Measurements from ENCODE around the gene CD79A.
"Not testable (repeated sequence)": the region's sequence is repeated elsewhere in the genome, so short reads cannot be mapped to it uniquely, and the experiment has no call there.

Gene CD79A

GRCh38 chr19:41905273-41906002 lies 28.4 kb downstream of the CD79A start:
- DNase-seq (ENCODE audit: low read depth in 2 of 2), result no peak

GRCh38 chr19:41906271-41906670 lies 29.2 kb downstream of the CD79A start:
- no peak for DNase-seq (ENCODE audit: low read depth in 2 of 2)

DNA sequence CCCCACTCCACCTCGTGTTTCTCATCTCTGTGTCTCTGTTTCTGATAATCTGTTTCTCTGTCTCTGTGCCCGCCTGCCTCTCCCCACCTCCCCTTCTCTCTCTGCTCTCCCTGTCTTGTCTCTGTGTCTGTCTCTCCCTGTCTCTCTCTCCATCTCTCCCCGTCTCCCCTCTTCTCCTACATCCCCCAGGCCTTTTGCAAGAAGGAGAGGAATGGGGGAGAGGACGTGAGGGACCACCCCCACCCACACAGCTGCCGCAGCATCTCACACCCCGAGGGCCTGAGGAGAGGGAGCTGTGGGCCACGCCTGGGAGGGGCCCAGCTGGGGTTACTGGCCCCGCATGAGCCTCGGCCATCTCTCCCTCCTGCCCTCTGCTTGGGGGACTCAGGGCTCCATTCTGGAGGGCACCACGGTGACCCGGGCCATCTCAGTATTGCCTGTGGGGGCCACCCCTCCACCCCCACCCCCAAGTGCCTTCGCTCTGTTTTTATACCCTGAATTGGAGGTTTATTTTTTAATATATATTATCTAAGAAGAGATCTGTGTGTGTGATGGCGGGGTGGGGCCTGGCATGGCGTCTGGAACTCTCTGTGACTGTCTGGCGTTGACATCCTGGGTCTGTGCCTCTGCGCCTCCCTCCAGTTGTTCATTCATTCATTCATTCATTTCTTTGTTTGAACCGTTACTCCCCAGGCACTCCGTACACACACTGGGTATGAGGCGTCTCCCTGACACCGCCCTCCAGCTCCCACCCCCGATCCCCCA lies 30.0 kb downstream of the CD79A start:
- DNase-seq (ENCODE audit: low read depth in 2 of 2), result no peak

DNA sequence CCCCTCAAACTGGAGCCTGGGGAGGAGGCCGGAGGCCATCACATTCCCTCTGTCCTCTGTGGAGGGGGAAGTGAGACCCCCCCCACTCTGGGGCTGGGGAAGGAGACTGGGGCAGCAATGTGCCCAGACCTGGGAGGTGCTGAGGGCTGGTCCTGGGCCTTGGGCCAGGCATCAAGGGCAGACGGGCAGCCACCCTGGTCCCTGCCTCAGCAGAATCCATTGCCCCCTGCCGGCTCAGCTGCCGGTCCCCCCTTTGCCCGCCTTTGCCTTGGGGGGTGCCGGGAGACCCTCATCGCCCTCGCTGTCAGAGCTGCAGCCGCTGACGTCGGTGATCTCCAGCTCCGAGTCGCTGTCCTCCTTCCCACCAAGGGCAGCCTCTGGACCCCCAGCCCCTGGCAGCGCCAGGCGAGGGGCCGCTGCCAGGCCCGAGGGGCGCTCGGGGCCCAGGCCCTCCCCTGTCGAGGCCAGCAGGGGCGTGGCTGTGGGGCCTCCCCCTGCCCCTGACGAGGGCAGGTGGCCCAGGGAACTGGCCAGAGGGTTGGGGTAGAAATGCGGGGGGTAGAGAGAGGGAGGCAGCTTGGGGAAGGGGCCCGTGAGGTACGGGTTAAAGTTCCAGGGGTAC lies 31.0 kb downstream of the CD79A start:
- DNase-seq (ENCODE audit: low read depth in 2 of 2), result no peak

DNA sequence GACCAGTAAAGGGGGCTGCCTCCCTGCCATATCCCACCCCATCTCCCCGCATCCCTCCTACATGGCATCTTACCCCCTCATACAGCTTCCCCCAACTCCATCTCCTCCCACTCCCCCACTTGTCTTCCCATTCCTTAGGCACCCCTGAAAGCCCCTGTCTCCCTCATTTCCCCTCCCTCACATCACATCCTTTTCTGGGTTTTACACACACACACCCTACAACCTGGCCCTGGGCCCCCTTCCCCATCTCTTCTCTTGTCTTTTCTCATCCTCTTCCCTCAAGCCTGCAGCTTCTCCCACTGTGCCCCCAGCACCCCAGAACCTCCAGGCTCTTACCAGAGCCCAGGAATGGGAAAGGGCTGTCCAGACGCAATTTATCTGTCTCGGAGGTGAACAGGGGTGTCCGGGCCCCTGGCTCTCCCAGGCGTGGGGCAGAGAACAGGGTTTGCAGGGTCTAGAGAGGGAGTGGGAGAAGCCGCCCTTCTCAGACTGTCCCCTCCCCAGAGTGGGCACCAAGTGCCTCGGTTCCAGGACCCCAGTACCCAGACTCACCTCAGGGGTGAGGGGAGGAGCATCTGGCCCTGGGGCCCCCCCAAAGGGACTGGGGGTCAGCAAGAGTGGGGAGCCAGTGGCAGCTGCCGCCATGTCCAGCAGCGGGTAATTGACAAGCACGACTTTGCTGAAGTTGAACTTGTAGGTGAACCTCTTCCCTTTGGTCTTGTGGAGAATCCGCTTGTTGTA lies 31.8 kb downstream of the CD79A start:
- no peak for DNase-seq (ENCODE audit: low read depth in 2 of 2)

GRCh38 chr19:41909706-41910105 lies 32.6 kb downstream of the CD79A start:
- no peak for DNase-seq (ENCODE audit: low read depth in 2 of 2)

- no peak for DNase-seq (ENCODE audit: low read depth in 2 of 2)
Measured at GRCh38 chr19:41910240-41910991, 33.3 kb downstream of the CD79A start.

GRCh38 chr19:41910992-41911888 lies 34.2 kb downstream of the CD79A start:
- DNase-seq (ENCODE audit: low read depth in 2 of 2), result no peak

GRCh38 chr19:41911889-41912731 lies 35.0 kb downstream of the CD79A start:
- no peak for DNase-seq (ENCODE audit: low read depth in 2 of 2)

DNA sequence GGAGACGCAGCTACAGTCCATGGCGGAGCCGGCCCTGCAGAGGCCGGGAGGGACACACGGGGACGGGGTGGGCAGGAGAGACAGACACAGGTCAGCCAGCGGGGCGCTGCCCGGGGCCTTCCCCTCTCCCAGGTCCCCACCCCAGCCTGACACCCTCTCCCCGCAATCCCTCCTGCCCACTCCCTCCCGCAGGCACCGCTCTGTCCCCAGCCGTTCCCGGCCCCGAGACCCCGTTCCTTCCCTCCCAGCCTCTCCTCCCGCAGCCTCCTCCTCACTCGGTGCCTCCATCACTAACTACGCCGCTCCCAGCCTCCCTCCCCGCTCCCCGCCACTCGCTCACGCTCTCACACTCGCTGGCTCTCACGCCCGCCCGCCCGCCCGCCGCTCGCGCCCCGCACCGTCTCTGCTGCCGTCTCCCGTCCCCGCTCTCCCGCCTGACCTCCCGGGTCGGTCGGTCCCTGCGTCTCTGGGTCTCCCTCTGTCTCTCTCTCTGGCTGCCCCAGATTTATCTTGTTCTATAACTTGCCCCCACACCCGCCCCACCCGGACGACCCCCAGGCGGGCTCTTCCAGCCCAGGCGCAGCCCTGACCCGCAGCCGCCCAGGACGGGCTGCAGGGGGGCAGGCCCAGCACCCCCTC lies 35.9 kb downstream of the CD79A start:
- DNase-seq (ENCODE audit: low read depth in 2 of 2), result no peak

GRCh38 chr19:41913538-41914423 lies 36.7 kb downstream of the CD79A start:
- DNase-seq (ENCODE audit: low read depth in 2 of 2), result no peak

- not testable (repeated sequence) for DNase-seq (ENCODE audit: low read depth in 2 of 2)
Measured at GRCh38 chr19:41914424-41914834, 37.4 kb downstream of the CD79A start.

DNA sequence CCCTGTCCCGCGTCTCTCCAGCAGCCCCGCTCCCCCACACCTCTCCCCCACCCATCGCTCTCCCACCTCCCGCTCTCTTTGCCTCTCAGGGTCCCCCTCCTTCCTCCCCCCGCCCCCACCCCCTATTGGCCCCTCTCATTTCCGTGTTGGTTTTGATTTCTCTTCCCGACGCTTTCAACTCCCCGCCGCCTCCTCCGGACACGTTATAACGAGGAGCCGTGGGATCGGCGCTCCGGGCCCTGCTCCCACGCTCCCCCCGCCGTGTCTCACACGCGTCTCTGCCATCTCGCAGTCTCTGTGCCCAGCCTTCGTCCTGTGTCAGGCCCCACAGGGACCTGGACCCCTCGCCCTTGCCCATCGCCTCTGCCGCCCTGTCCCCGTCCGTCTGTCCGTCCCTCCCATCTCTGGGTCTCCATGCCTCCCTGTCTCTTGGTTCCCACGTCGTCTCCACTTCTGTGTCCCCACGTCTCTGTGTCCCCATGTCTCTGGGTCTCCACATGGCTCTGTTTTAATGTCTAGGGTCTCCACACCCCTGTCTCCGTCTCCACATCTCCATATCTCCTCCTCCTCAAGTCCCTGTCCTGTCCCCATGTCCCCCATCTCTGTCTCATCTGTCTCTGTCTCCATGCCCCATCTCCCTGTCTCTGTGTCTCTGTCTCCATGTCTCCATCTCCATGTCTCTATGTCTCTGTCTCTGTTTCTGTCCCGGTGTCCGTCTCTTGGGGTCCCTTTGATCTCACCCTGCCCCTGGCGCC lies 38.1 kb downstream of the CD79A start:
- DNase-seq (ENCODE audit: low read depth in 2 of 2), result no peak

DNA sequence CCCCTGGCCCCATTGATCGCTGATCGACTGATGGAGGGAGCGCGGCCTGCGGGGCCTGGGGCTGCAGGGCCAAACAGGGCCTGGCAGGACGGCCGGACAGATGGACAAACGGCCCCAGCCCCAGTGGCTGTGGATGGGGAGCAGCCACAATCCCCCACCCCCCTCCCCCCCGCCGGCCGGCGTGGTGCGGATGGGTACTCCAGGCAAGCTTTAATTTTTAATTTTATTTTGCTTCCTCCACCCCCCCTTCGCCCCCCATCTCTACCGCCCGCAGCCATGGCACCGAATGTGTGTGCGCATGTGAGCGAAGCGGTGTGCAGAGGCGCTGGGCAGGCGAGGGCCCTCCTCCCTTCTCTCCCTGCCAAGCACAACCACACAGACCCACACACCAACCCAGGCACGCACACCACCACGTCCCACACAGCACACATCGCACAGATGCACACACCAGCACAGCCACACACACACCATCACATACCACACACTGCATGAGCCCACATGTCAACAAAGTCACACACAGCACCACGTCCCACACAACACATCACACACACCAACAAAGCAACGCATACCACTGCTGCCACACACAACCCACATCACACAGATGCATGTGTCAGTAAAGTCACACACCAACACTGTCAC lies 38.8 kb downstream of the CD79A start:
- no peak for DNase-seq (ENCODE audit: low read depth in 2 of 2)

DNA sequence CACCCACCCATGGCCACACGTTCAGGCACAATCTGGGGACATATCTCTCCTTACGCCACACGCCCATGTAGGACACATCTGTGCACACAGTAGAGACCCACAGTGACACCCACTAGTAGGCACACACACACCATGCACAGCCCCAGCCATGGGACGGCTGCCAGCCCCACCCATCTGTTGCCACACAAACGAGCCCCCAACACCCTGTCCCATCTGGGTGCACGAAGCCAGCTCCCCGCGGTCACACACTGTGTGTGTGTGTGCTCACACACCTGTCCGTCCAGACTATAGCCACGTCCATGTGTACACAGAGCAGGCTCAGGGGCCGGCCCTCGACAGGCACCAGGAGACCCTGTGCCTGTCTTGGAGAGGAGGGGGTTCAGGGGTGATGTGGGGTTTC lies 40.6 kb downstream of the CD79A start:
- no peak for DNase-seq (ENCODE audit: low read depth in 2 of 2)

DNA sequence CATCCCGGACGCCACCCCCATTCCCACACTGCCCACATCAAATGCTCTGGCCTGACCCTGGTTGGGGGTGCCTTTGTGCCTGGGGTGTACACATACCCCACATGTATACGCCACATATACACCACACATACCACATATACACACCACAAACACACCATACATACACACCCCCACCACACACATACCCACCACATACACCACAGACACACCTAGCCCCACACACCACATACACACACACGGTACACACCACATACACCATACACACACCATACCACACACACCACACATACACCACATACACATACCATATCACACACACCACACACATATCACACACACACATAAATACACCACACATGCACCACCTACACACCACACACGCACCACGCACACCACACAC lies 41.0 kb downstream of the CD79A start:
- no peak for DNase-seq (ENCODE audit: low read depth in 2 of 2)

Measured in stimulated activated CD8-positive, alpha-beta memory T cell treated with anti-CD3 and anti-CD28 coated beads, Interleukin-15, amount 100 ng/mL, for 48 hours (primary cell).